OCI-M2 (cell line): ENCODE results near the gene DBN1.
"Not testable (repeated sequence)": the region's sequence is repeated elsewhere in the genome, so short reads cannot be mapped to it uniquely, and the experiment has no call there.

Source experiments
- DNase-seq: peaks from one replicate; lab custom pipeline; 2025; ENCODE audit not compliant: unreplicated experiment; lab: John Stamatoyannopoulos, UW

DBN1 gene

GRCh38 chr5:177491983-177492746, 18.7 kb upstream of the DBN1 start:
- DNase-seq: no peak

- no peak for DNase-seq
Observed at GRCh38 chr5:177491429-177491945, 18.1 kb upstream of the DBN1 start.

GRCh38 chr5:177490992-177491391, 17.6 kb upstream of the DBN1 start:
- no peak for DNase-seq

DNA sequence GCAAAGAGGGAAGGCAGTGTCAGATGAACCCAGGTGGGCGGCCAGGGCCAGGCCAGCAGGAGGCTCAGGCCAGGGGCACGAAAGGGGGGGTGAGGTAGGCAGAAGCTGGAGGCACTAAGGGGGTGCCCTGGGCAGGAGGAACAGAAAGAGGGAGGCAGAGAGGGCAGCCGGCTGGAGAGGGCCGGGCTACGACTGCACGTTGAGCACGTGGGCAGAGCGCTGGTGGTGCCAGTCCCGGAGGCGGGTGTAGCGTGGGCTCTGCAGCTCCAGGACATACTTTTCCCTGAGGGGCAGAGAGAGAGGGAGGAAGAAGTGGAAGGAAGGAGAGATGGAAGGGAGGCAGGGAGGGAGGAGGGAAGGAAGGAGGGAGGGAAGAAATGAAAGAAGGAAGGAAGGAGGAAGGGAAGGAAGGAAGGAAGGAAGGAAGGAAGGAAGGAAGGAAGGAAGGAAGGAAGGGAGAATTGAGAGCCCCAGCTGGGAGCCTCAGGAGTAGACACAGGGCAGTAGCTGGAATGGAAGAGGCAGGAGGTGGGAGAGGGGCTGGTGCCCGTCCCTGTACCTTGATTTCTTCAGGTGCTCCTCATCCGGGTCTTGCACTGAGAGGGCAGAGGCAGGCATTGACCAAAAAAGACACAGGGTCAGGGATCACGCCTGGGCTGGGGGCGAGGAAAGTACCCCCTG, 17.0 kb upstream of the DBN1 start:
- DNase-seq: no peak

DNA sequence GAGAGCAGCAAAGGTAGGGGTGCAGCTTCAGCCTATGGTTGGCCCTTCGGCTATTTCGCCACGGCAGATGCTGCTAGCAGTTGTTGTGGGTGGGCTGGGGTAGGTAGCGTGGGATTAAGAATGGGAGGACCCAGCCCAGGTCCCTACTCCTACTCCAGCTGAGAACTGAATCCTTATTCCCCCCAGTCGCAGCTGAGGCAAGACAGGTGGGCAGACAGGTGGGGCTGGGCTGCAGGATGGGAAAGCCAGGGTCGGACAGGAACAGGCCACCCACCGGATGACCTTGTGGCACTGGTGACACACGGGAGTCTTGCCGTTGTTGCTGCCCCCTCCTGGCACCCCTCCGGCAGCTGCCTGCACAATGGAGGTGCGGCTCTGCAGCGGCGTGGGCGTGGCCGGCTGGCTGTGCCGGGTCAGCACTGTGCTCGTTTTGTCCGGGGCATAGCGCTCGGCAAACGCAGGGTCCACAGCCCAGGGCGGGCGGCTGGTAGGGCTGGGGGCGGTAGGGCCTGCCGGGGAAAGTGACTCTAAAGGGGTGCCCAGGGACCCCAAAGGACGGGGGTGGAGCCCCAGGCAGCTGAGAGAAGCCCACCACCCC, 15.8 kb upstream of the DBN1 start:
- no peak for DNase-seq

- no peak for DNase-seq
Observed at GRCh38 chr5:177487975-177488374, 14.5 kb upstream of the DBN1 start.

GRCh38 chr5:177487144-177487543, 13.7 kb upstream of the DBN1 start:
- no peak for DNase-seq

- DNase-seq: no peak
Observed at GRCh38 chr5:177486256-177486655, 12.8 kb upstream of the DBN1 start.

GRCh38 chr5:177485753-177486152, 12.3 kb upstream of the DBN1 start:
- DNase-seq: not testable (repeated sequence)

- DNase-seq: no peak
Observed at GRCh38 chr5:177484902-177485549, 11.6 kb upstream of the DBN1 start.

- DNase-seq: no peak
Observed at GRCh38 chr5:177483994-177484901, 10.8 kb upstream of the DBN1 start.

- DNase-seq: no peak
Observed at GRCh38 chr5:177483042-177483441, 9.6 kb upstream of the DBN1 start.

GRCh38 chr5:177482359-177482795, 8.9 kb upstream of the DBN1 start:
- no peak for DNase-seq

GRCh38 chr5:177479774-177480173, 6.3 kb upstream of the DBN1 start:
- DNase-seq: no peak

DNA sequence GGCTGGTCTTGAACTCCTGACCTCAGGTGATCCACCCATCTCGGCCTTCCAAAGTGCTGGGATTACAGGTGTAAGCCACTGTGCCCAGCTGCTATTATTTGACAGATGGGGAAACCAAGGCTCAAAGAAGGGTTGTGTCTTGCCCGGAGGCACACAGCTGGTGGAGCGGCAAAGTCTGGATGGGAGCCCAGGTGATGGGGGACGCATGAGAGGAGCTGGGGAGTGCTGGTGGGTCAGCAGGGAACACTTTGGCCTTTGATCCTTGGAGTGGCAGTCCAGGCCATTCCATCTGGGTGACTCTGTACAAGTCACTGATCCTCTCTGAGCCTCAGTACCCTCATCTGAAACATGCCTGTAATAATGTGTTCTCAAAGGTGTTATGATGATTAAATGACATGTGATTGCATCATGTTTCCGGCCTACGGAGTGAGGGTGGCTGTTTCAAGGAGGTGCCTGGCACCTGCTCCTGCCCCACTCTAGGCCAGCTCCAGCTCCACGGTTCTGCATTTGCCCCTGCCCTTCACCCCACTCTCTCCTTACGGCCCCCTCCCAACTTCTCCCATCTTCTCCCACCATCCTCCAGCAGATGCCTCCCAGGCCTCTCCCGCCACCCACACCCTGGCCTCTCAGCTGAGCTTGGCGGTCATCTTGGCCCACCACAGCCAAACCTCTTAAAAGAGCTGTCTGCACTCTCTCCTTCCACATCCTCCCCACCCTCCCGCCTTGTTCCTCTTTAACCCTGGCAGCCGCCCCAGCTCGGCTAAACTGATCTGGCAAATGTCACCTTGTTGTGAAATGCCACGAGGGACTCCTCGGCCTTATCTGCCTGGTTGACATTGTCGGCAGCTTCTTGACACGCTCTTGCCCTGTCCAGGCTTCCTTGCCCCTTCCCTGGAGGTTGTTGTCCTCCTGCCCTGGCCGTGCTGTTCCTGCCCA, 5.5 kb upstream of the DBN1 start:
- DNase-seq: no peak

DNA sequence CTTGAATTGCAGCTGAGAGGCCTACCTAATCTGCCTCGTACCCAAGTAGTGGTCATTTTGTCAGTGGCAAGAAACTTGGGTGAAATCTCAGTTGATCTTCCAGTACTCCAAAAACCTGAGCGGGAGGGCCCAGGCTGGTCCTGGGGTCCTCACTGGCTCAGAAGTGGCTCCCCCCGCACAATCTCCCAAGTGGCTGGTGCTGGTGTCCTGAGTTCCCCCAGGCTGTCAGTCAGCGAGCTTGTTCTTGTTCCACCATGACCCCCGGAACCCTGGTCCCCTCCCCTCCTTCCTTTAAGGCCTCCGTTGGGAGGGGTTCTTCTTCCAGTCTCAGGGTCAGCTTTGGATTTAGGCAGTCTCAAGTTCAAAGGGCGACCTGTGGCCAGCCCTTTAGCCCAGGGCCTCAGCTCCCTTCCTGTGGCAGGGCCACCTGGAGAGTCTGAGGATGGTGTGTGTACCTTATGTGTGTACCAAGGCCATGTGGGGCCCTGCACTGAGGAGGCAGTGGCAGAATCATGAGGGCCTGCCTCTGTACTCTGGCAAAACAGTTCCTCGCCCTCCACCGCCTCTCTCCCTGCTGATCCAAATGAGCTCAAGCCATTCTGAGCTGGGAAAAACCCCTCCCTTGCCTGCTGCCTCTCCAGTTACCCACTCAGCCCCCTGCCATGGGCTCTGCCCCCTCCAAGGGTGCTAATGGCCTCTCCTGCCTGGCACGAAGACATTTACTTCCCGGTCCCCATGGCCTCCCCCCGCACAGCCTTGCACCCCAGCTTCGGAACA, 4.5 kb upstream of the DBN1 start:
- DNase-seq: no peak

GRCh38 chr5:177476531-177477233, 3.2 kb upstream of the DBN1 start:
- no peak for DNase-seq
